ENCODE measurements around the gene RNF32.
"Not testable (repeated sequence)": the region's sequence is repeated elsewhere in the genome, so short reads cannot be mapped to it uniquely, and the experiment has no call there.

RNF32 gene

GRCh38 chr7:156625580-156625979, 15.0 kb upstream of the RNF32 start:
- DNase-seq: no peak
- no peaks in the 10 kb centered on the region for H3K4me1 ChIP-seq
- no peaks in the 10 kb centered on the region for H3K36me3 ChIP-seq
- no peak overlapping the region for H3K4me3 ChIP-seq (ENCODE audit: low read depth, low read length)
- no peak for TF ChIP-seq CTCF (IDR thresholded peaks at IDR 0.05; ENCODE audit: low read depth, low read length)
- no peaks in the 10 kb centered on the region; the same call in 1 of the 2 replicates for H3K27me3 ChIP-seq
- no peaks in the 10 kb centered on the region for H3K9me3 ChIP-seq

- no peak overlapping the region for H3K4me3 ChIP-seq (ENCODE audit: low read depth, low read length)
- no peaks in the 10 kb centered on the region for H3K27me3 ChIP-seq
- TF ChIP-seq CTCF (IDR thresholded peaks at IDR 0.05; ENCODE audit: low read depth, low read length): no peak
- no peak for DNase-seq
- H3K9me3 ChIP-seq: no peaks in the 10 kb centered on the region
- no peaks in the 10 kb centered on the region for H3K36me3 ChIP-seq
- H3K4me1 ChIP-seq: no peaks in the 10 kb centered on the region
These were observed 14.2 kb upstream of the RNF32 start for GRCh38 chr7:156626220-156626895.

GRCh38 chr7:156628562-156628961, 12.0 kb upstream of the RNF32 start:
- H3K36me3 ChIP-seq: no peaks in the 10 kb centered on the region
- H3K4me3 ChIP-seq (ENCODE audit: low read depth, low read length): no peak overlapping the region
- DNase-seq: no peak
- TF ChIP-seq CTCF (IDR thresholded peaks at IDR 0.05; ENCODE audit: low read depth, low read length): no peak
- no peaks in the 10 kb centered on the region for H3K4me1 ChIP-seq
- no peaks in the 10 kb centered on the region for H3K27me3 ChIP-seq
- no peaks in the 10 kb centered on the region for H3K9me3 ChIP-seq

GRCh38 chr7:156629873-156630272, 10.7 kb upstream of the RNF32 start:
- H3K9me3 ChIP-seq: no peaks in the 10 kb centered on the region
- no peaks in the 10 kb centered on the region for H3K27me3 ChIP-seq
- no peak for TF ChIP-seq CTCF (IDR thresholded peaks at IDR 0.05; ENCODE audit: low read depth, low read length)
- no peak overlapping the region for H3K4me3 ChIP-seq (ENCODE audit: low read depth, low read length)
- no peaks in the 10 kb centered on the region for H3K4me1 ChIP-seq
- H3K36me3 ChIP-seq: no peaks in the 10 kb centered on the region
- DNase-seq: no peak

- H3K27me3 ChIP-seq: no peaks in the 10 kb centered on the region
- DNase-seq: no peak
- no peaks in the 10 kb centered on the region for H3K4me1 ChIP-seq
- no peak for TF ChIP-seq CTCF (IDR thresholded peaks at IDR 0.05; ENCODE audit: low read depth, low read length)
- H3K9me3 ChIP-seq: no peaks in the 10 kb centered on the region
- H3K4me3 ChIP-seq (ENCODE audit: low read depth, low read length): no peak overlapping the region
- no peaks in the 10 kb centered on the region for H3K36me3 ChIP-seq
These were observed 6.5 kb upstream of the RNF32 start for GRCh38 chr7:156634117-156634516.

GRCh38 chr7:156635529-156636385, 4.8 kb upstream of the RNF32 start:
- Histone ChIP-seq H3K4me3 (ENCODE audit: low read depth, low read length) (no peak overlapping the region), H3K36me3 (no peaks in the 10 kb centered on the region), H3K27me3 (no peaks in the 10 kb centered on the region), H3K4me1 (no peaks in the 10 kb centered on the region; the same call in 1 of the 2 replicates), H3K9me3 (no peaks in the 10 kb centered on the region; the same call in 1 of the 2 replicates)
- DNase-seq: no peak
- TF ChIP-seq CTCF (IDR thresholded peaks at IDR 0.05; ENCODE audit: low read depth, low read length): no peak

- not testable (repeated sequence) for H3K27me3 ChIP-seq; H3K9me3 ChIP-seq; H3K36me3 ChIP-seq; DNase-seq; H3K4me1 ChIP-seq; H3K4me3 ChIP-seq (ENCODE audit: low read depth, low read length)
These were observed 3.5 kb upstream of the RNF32 start for GRCh38 chr7:156637093-156637492.
